Panc1 (cell line): ENCODE results near the gene DFFB.

ENCODE experiments used
- SIN3A ChIP-seq: IDR thresholded peaks from 2 replicates; pipeline ENCODE4 v1.6.1; 2012; ENCODE audit warnings: low read depth, mild to moderate bottlenecking, low read length, moderate library complexity, borderline replicate concordance; ENCODE audit not compliant: insufficient read depth
- TCF7L2 ChIP-seq: IDR thresholded peaks from 2 replicates; pipeline ENCODE4 v1.6.1; 2011; ENCODE audit warnings: mild to moderate bottlenecking, low read depth, low read length, inconsistent platforms
- TF ChIP-seq, protein P1 (sequence below): fragments of 450-650 bp; IDR thresholded peaks from 2 replicates; pipeline ENCODE4 v1.5.1; 2017; ENCODE audit warnings: mild to moderate bottlenecking

DNA sequence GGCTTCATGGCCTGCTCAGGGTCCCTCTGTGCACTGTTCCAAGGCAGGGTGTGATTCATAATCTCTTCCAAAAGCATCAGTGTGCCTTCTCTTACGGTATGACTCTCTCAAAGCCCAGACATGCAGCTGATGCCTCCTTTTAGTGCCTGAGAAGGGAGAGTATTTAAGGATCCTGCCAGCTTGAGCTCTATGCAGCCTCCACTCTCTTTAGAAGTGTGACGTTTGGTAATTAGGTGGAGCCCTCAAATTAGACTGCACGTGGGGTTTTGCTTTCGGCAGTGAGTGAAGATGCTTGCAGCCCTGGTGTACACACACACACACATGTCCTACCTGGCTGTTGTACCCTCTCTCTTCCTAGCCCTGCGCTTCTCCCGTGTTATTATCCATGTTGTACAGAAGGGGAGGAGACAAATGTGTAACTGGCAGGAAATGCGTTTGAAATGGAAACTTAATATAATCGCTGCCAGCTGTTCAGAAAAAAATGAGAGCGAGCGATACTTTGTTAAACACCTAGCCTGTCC lies 45.4 kb downstream of the DFFB start:
- TF ChIP-seq SIN3A (no peak), TCF7L2 (no peak)
- TF ChIP-seq, protein P1, sequence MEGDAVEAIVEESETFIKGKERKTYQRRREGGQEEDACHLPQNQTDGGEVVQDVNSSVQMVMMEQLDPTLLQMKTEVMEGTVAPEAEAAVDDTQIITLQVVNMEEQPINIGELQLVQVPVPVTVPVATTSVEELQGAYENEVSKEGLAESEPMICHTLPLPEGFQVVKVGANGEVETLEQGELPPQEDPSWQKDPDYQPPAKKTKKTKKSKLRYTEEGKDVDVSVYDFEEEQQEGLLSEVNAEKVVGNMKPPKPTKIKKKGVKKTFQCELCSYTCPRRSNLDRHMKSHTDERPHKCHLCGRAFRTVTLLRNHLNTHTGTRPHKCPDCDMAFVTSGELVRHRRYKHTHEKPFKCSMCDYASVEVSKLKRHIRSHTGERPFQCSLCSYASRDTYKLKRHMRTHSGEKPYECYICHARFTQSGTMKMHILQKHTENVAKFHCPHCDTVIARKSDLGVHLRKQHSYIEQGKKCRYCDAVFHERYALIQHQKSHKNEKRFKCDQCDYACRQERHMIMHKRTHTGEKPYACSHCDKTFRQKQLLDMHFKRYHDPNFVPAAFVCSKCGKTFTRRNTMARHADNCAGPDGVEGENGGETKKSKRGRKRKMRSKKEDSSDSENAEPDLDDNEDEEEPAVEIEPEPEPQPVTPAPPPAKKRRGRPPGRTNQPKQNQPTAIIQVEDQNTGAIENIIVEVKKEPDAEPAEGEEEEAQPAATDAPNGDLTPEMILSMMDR, result no peak
